ENCODE measurements around the gene TNNI2.

Gene TNNI2

GRCh38 chr11:1887451-1888346 lies 48.9 kb downstream of the TNNI2 start:
- TF ChIP-seq, protein P1, sequence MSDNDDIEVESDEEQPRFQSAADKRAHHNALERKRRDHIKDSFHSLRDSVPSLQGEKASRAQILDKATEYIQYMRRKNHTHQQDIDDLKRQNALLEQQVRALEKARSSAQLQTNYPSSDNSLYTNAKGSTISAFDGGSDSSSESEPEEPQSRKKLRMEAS (IDR thresholded peaks at IDR 0.05; ENCODE audit: low read depth, low read length): no peak
- no peak for TF ChIP-seq POLR2A (IDR thresholded peaks at IDR 0.05; ENCODE audit: extremely low read depth, insufficient read length)
- TF ChIP-seq MYC (IDR thresholded peaks at IDR 0.05; ENCODE audit: low read depth, low read length): no peak
- no peak for TF ChIP-seq CTCF (IDR thresholded peaks at IDR 0.05; ENCODE audit: low read depth, low read length)
- DNase-seq (ENCODE audit: low read depth): peak; percentile 47
- H3K4me3 ChIP-seq (ENCODE audit: low read depth, low read length): no peak overlapping the region

GRCh38 chr11:1888347-1888753 lies 49.6 kb downstream of the TNNI2 start:
- TF ChIP-seq POLR2A (IDR thresholded peaks at IDR 0.05; ENCODE audit: extremely low read depth, insufficient read length): no peak
- DNase-seq (ENCODE audit: low read depth): no peak
- peak overlapping the region; percentile 42 for H3K4me3 ChIP-seq (ENCODE audit: low read depth, low read length)

DNA sequence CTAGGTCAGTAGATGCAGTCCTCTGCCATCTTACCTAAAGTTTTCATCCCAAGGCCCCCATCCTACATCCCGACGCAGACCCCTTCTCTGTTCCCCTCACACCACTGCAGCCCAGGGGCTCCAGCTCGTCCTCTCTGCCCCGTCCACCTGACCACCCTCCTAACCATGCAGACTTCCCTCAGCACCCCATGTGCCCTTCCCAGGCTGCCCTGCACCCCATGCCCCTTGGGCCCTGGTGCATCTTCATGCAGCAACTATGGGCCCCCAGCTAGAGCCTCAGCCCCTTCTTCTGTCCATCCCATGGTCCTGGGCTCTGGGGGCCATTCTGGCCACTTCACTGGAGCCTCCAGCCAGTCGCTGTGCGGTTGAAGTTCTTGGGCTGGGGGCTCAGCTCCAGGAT lies 50.0 kb downstream of the TNNI2 start:
- no peak for DNase-seq (ENCODE audit: low read depth)
- TF ChIP-seq POLR2A (IDR thresholded peaks at IDR 0.05; ENCODE audit: extremely low read depth, insufficient read length) (no peak), CTCF (IDR thresholded peaks at IDR 0.05; ENCODE audit: low read depth, low read length) (no peak), MYC (IDR thresholded peaks at IDR 0.05; ENCODE audit: low read depth, low read length) (no peak)
- TF ChIP-seq, protein P1 (IDR thresholded peaks at IDR 0.05; ENCODE audit: low read depth, low read length): no peak
- peak overlapping the region; percentile 42 for H3K4me3 ChIP-seq (ENCODE audit: low read depth, low read length)

GRCh38 chr11:1889224-1889930 lies 50.6 kb downstream of the TNNI2 start:
- TF ChIP-seq CTCF (IDR thresholded peaks at IDR 0.05; ENCODE audit: low read depth, low read length) (no peak), MYC (IDR thresholded peaks at IDR 0.05; ENCODE audit: low read depth, low read length) (peak; percentile 85), POLR2A (IDR thresholded peaks at IDR 0.05; ENCODE audit: extremely low read depth, insufficient read length) (peak; percentile 80)
- TF ChIP-seq, protein P1 (IDR thresholded peaks at IDR 0.05; ENCODE audit: low read depth, low read length): peak; percentile 83; the same call in 1 of the 2 replicates
- DNase-seq (ENCODE audit: low read depth): peak; percentile 96
- peak overlapping the region; percentile 74 for H3K4me3 ChIP-seq (ENCODE audit: low read depth, low read length)

DNA sequence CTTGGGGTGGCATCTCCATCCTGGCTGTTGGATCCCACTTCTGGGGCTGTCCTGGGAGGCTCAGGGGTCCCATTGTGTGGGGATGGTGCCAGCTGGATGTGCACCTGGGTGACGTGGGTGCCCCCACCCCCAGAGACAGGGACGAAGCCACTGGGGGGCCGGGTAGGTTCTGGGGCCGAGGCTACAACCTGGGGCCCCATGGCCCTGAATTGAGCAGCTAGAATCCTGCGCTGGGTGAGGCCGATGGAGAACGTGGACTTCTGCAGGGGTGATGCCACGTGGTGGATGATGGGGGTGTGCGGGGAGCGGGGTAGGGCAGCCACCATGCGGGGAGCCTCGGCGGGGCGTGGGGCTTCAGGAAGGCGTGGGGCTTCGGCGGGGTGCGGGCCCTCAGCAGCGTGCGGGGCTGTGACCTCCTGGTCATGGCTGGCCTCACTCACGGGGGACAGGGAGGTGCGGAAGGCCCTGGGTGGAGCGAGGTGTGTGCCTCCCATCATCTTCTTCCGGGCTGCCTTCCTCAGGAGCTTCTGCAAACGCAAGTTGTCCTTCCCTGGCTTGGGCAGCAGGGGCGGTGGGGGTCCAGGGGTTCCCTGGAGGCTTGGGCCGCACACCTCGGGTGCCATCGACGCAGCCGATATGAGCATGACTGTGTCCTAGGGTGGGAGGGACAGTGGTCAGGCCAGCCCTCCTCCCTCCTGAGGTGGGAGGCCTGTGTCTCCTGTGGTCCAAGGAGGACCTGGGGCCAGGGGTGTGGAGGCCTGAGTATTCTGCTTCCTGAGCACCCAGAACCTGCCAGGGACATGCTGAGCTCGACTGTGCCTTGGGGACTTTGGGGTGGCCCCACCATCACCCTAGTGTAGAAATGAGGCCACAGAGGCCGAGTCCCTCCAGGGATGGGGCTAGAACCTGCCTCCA lies 51.4 kb downstream of the TNNI2 start:
- peak; percentile 80 for DNase-seq (ENCODE audit: low read depth)
- TF ChIP-seq, protein P1 (IDR thresholded peaks at IDR 0.05; ENCODE audit: low read depth, low read length): peak; percentile 50
- peak; percentile 44 for TF ChIP-seq MYC (IDR thresholded peaks at IDR 0.05; ENCODE audit: low read depth, low read length)
- no peak for TF ChIP-seq POLR2A (IDR thresholded peaks at IDR 0.05; ENCODE audit: extremely low read depth, insufficient read length)
- H3K4me3 ChIP-seq (ENCODE audit: low read depth, low read length): peak overlapping the region; percentile 74

Measured in NB4 (cell line).